H4 (cell line): ENCODE results near the gene MAPK6. TPM values are rescaled to one million over a fixed set of nuclear protein-coding genes. Genes with fewer than 3 reads are reported as not detected.
A peak's percentile ranks its signal among the peaks of the same experiment; 100 is the strongest.

Experiments used
- DNase-seq: peaks from one replicate; pipeline ENCODE4 v3.0.0-alpha.2; 2015; ENCODE audit warnings: low spot score
- total RNA-seq: library from RNA; depleted of rRNA; stranded (reverse); fragments of >200 nt; shearing (Covaris generic); gene quantifications from 2 replicates; pipeline ENCODE4 v1.2.3, GENCODE V29; 2014

The MAPK6 gene
- total RNA-seq, 1 experiment from 2014 or later = 54.7 TPM

- peak; percentile 78 for DNase-seq
Observed at GRCh38 chr15:52010633-52011595, 8.1 kb upstream of the MAPK6 start.

GRCh38 chr15:52011711-52012144, 7.3 kb upstream of the MAPK6 start:
- peak; percentile 23 for DNase-seq

- DNase-seq = no peak
Observed at GRCh38 chr15:52012210-52012609, 6.8 kb upstream of the MAPK6 start.

GRCh38 chr15:52013151-52013791, 5.7 kb upstream of the MAPK6 start:
- no peak for DNase-seq

- DNase-seq = no peak
Observed at GRCh38 chr15:52014616-52015015, 4.4 kb upstream of the MAPK6 start.

- no peak for DNase-seq
Observed at GRCh38 chr15:52016316-52016715, 2.7 kb upstream of the MAPK6 start.

GRCh38 chr15:52018244-52018643, 775 bp upstream of the MAPK6 start:
- no peak for DNase-seq

GRCh38 chr15:52019394-52020220, 588 bp downstream of the MAPK6 start:
- DNase-seq = peak; percentile 77

- no peak for DNase-seq
Observed at GRCh38 chr15:52020221-52021085, 1.4 kb downstream of the MAPK6 start.

GRCh38 chr15:52021128-52021671, 2.2 kb downstream of the MAPK6 start:
- DNase-seq = peak; percentile 86

- DNase-seq = no peak
Observed at GRCh38 chr15:52021892-52022540, 3.0 kb downstream of the MAPK6 start.

GRCh38 chr15:52023169-52023922, 4.3 kb downstream of the MAPK6 start:
- DNase-seq = no peak

GRCh38 chr15:52028431-52029093, 9.5 kb downstream of the MAPK6 start:
- DNase-seq = no peak

- DNase-seq = no peak
Observed at GRCh38 chr15:52030010-52030409, 11.0 kb downstream of the MAPK6 start.

GRCh38 chr15:52031556-52031955, 12.5 kb downstream of the MAPK6 start:
- DNase-seq = no peak

GRCh38 chr15:52037889-52038505, 19.0 kb downstream of the MAPK6 start:
- DNase-seq = no peak

- DNase-seq = no peak
Observed at GRCh38 chr15:52039925-52040781, 21.1 kb downstream of the MAPK6 start.
